K562 (cell line): ENCODE results near the gene CITED1. TPM values are rescaled to one million over a fixed set of nuclear protein-coding genes. Genes with fewer than 3 reads are reported as not detected.
A peak's percentile ranks its signal among the peaks of the same experiment; 100 is the strongest.

Source experiments
- ATAC-seq: fragments of 200-7000 bp; cut with Tn5 transposase; 3 replicates; pipeline ENCODE4 v1.9.1; 2020; ENCODE audit warnings: moderate library complexity
- BruUV-seq: library from RNA; stranded (reverse); fragments of 400-500 nt; replicated peaks from 2 replicates; lab custom pipeline; 2021; lab: Mats Ljungman, UMichigan
- CTCF ChIA-PET: fragments of 300-600 bp; formaldehyde crosslinking; extraction: SDS; loops from one replicate; lab custom pipeline; 2021; ENCODE audit warnings: low intra/inter-chr PET ratio; lab: Yijun Ruan, JAX
- POLR2A ChIA-PET: fragments of 300-600, 350-650 bp; sonication (Branson Sonifier 250); formaldehyde crosslinking; extraction: SDS; loops from one replicate; lab custom pipeline; 2021; ENCODE audit warnings: antibody characterized with exemption, inconsistent platforms; lab: Yijun Ruan, JAX
- DNase-seq, 4 experiments: peaks; one replicate each; pipeline versions ENCODE4 v3.0.0 to v3.0.0-alpha.2; 2011 to 2018; ENCODE audit warnings: low spot score in 3 of 4, mixed read lengths in 3 of 4; ENCODE audit errors: extremely low read depth in 1 of 4
- FAIRE-seq: peaks from 2 replicates; lab custom pipeline; 2011; peaks lifted over from hg19 to GRCh38; lab: Jason Lieb, UNC
- H2AFZ ChIP-seq: 2 replicates; pipeline ENCODE4 v1.6.0; 2011; ENCODE audit warnings: low read depth, low read length, control low read depth, inconsistent platforms
- H3K27ac ChIP-seq: fragments of 200-600 bp; 3 replicates; pipeline ENCODE4 v1.8.0; 2011; ENCODE audit warnings: low read depth, mild to moderate bottlenecking, control low read depth, inconsistent platforms, low read length, moderate library complexity, mixed read lengths; ENCODE audit errors: extremely low read depth
- H3K27me3 ChIP-seq, 2 experiments: fragments of 300-600 bp in 1 of 2; 2 replicates in 1 of 2; 3 replicates in 1 of 2; pipeline versions ENCODE4 v1.6.0 to v1.8.0; 2011; ENCODE audit warnings: inconsistent platforms in 2 of 2, low read length in 2 of 2, mild to moderate bottlenecking in 1 of 2, mixed read lengths in 1 of 2, moderate library complexity in 1 of 2; ENCODE audit not compliant: control insufficient read depth in 2 of 2, insufficient read depth in 2 of 2
- H3K36me3 ChIP-seq: fragments of 300-600 bp; 3 replicates; pipeline ENCODE4 v1.8.0; 2011; ENCODE audit warnings: mild to moderate bottlenecking, low read length, inconsistent platforms; ENCODE audit not compliant: control insufficient read depth, insufficient read depth
- H3K4me1 ChIP-seq, 2 experiments: fragments of 200-600 bp in 1 of 2; replicated peaks in 1 of 2; 2 replicates in 1 of 2; 3 replicates in 1 of 2; pipeline versions ENCODE4 v1.5.1 to v1.8.0; 2011; ENCODE audit warnings: inconsistent platforms in 2 of 2, low read length in 2 of 2, mild to moderate bottlenecking in 1 of 2, mixed read lengths in 1 of 2, moderate library complexity in 1 of 2; ENCODE audit not compliant: control insufficient read depth in 2 of 2, insufficient read depth in 2 of 2
- H3K4me2 ChIP-seq: 2 replicates; pipeline ENCODE4 v1.6.1; 2011; ENCODE audit warnings: low read length, control low read depth, inconsistent platforms, mixed read lengths; ENCODE audit not compliant: insufficient read depth
- H3K4me3 ChIP-seq: fragments of 200-600 bp; sonication (generic), shearing (Covaris generic); 2 replicates; pipeline ENCODE4 v1.5.1; 2016; ENCODE audit warnings: control low read depth, inconsistent platforms
- H3K79me2 ChIP-seq: fragments of 200-600 bp; 3 replicates; pipeline ENCODE4 v1.8.0; 2011; ENCODE audit warnings: low read length, inconsistent platforms; ENCODE audit not compliant: control insufficient read depth, insufficient read depth
- H3K9ac ChIP-seq, 2 experiments: 2 replicates each; pipeline versions ENCODE4 v1.6.0 to v1.6.1; 2011; ENCODE audit warnings: low read depth in 2 of 2, low read length in 2 of 2, control low read depth in 1 of 2, inconsistent platforms in 1 of 2, mild to moderate bottlenecking in 1 of 2, mixed read lengths in 1 of 2; ENCODE audit not compliant: insufficient read depth in 1 of 2
- H3K9me1 ChIP-seq: one replicate; pipeline ENCODE4 v1.6.0; 2011; ENCODE audit warnings: inconsistent platforms, mild to moderate bottlenecking, low read length, moderate library complexity; ENCODE audit not compliant: control insufficient read depth, insufficient read depth
- H3K9me3 ChIP-seq: replicated peaks from 2 replicates; pipeline ENCODE4 v1.5.1; 2011; ENCODE audit warnings: low read depth, low read length, inconsistent platforms; ENCODE audit not compliant: control insufficient read depth, insufficient read depth
- H4K20me1 ChIP-seq: replicated peaks from 2 replicates; pipeline ENCODE4 v1.6.1; 2011; ENCODE audit warnings: low read length, inconsistent platforms, mixed read lengths; ENCODE audit not compliant: control insufficient read depth, insufficient read depth
- DPF2 ChIP-seq: fragments of 450-650 bp; IDR thresholded peaks from 2 replicates; pipeline ENCODE4 v1.6.1; 2016
- ELF4 ChIP-seq: fragments of 450-650 bp; formaldehyde crosslinking; IDR thresholded peaks from 2 replicates; pipeline ENCODE4 v1.4.0; 2022; ENCODE audit warnings: missing genetic modification characterization
- FUS ChIP-seq: fragments of 200-400 bp; formaldehyde crosslinking; optimal IDR thresholded peaks from 2 replicates; pipeline ENCODE3; 2017; ENCODE audit warnings: low read depth, low read length
- JUND ChIP-seq, 2 experiments: IDR thresholded peaks; 2 replicates in 1 of 2; 3 replicates in 1 of 2; pipeline ENCODE4 v1.6.1; 2011; ENCODE audit warnings: borderline replicate concordance in 2 of 2, low read depth in 2 of 2, low read length in 2 of 2, improper control_type of control experiment in 1 of 2, missing biosample characterization in 1 of 2, missing genetic modification characterization in 1 of 2, missing genetic modification reagents in 1 of 2
- LCOR ChIP-seq: sonication (generic); formaldehyde crosslinking; IDR thresholded peaks from 2 replicates; pipeline ENCODE4 v1.8.0; 2022; ENCODE audit warnings: mild to moderate bottlenecking, missing genetic modification reagents
- TFAM ChIP-seq: fragments of 250-450 bp; sonication (Bioruptor Pico); conservative IDR thresholded peaks from 2 replicates; pipeline ENCODE4 v1.5.0; 2021; ENCODE audit warnings: mild to moderate bottlenecking, moderate library complexity
- THRAP3 ChIP-seq: fragments of 450-650 bp; IDR thresholded peaks from 2 replicates; pipeline ENCODE4 v1.6.1; 2016; ENCODE audit warnings: mild to moderate bottlenecking, inconsistent platforms, borderline replicate concordance
- U2AF1 ChIP-seq: fragments of 200-400 bp; formaldehyde crosslinking; optimal IDR thresholded peaks from 2 replicates; pipeline ENCODE3; 2017; ENCODE audit warnings: mild to moderate bottlenecking, low read depth, low read length, moderate library complexity
- ZNF121 ChIP-seq: sonication (generic); formaldehyde crosslinking; conservative IDR thresholded peaks from 2 replicates; pipeline ENCODE4 v1.8.0; 2022; ENCODE audit warnings: missing genetic modification reagents
- WGBS: fragments of 100-300 bp; shearing (Covaris generic); methylation state at CpG from one replicate; pipeline ENCODE4 v1.1.6; 2016; ENCODE audit warnings: low coverage, mixed read lengths; ENCODE audit not compliant: insufficient coverage; ENCODE audit errors: missing lambda C conversion rate; 5-methylcytosine and 5-hydroxymethylcytosine counted together
- in situ Hi-C: fragments of 300-500 bp; cut with MboI; formaldehyde crosslinking; loops from 4 replicates; pipeline ENCODE4 v1.15.0; 2018; ENCODE audit warnings: inconsistent platforms, mixed read lengths
- intact Hi-C: fragments of 100-400 bp; cut with micrococcal nuclease; formaldehyde crosslinking; loops from 2 replicates; pipeline ENCODE4 v1.14.2; 2022
- polyA plus RNA-seq, 8 experiments: library from polyadenylated mRNA; depleted of rRNA in 4 of 8; stranded (reverse) in 5 of 8; unstranded in 3 of 8; fragments of >200 nt; fragmentation: Nextera tagmentation in 2 of 8; fragmentation: Illumina TruSeq in 1 of 8; extraction: Ambion mirVana in 2 of 8; extraction: Trizol in 1 of 8; gene quantifications; 2 replicates each; pipeline versions ENCODE4 v1.2.1 to v1.2.3, GENCODE V29; 2011 to 2014; ENCODE audit warnings: inconsistent platforms in 1 of 8, missing spikeins in 1 of 8
- total RNA-seq, 7 experiments: library from RNA; depleted of rRNA in 6 of 7; stranded (reverse); fragments of >200 nt in 6 of 7; fragmentation: Illumina TruSeq in 2 of 7; extraction: Trizol in 2 of 7; gene quantifications; 2 replicates each; pipeline versions ENCODE4 v1.2.1 to v1.2.3, GENCODE V29; 2011 to 2021; ENCODE audit warnings: low replicate concordance in 1 of 7
- TF ChIP-seq, protein P1 (sequence below): IDR thresholded peaks from 2 replicates; pipeline ENCODE4 v1.6.1; 2011; ENCODE audit not compliant: insufficient read length; ENCODE audit errors: extremely low read depth

The CITED1 gene
- total and polyA plus RNA-seq, 9 of the 15 experiments (the other 6 are each of a cell fraction or from before 2014, with no cell fraction given): 0.56 to 5.8 (median 4.2) TPM

DNA sequence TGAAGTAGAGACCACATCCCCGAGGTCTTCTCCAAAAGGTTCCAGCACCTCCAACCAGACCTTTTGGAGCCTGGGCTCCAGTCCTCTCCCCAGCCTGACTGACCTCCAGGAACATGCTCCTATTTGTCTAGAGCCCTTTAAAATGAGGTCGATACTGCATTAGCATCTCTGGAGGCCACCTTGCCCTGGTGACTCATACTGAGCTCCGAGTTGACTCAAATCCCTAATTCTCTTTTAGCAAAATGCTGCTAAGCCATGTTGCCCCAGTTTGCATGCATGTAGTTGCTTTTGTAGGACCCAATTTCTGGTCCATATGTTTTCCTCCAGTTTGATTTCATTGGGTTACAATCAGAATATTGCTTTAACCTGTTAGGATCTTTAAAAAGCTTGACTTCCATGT, 43.5 kb upstream of the CITED1 start:
- TF ChIP-seq DPF2 (no peak), U2AF1 (no peak), LCOR (CRISPR knock-in tag) (no peak), ELF4 (CRISPR knock-in tag) (no peak)
- H3K9me3 ChIP-seq: no peaks in the 10 kb centered on the region
- no peak overlapping the region for H3K4me2 ChIP-seq
- H3K4me1 ChIP-seq: no peaks in the 10 kb centered on the region; a peak in 1 of 5 replicates
- no peaks in the 10 kb centered on the region for H3K9me1 ChIP-seq
- no peak overlapping the region for H3K9ac ChIP-seq
- ChIA-PET CTCF (no interaction called here), POLR2A (no interaction called here)
- BruUV-seq: no TSS peak
- 38% methylated on average over 3 of the region's 3 CpGs for WGBS
- no peak overlapping the region for H3K4me3 ChIP-seq
- no peaks in the 10 kb centered on the region for H3K27me3 ChIP-seq
- intact Hi-C loops: no loop called here
- ATAC-seq (no peak), DNase-seq (peak in 1 of 4 experiments; percentile 6), FAIRE-seq (no peak)
- H3K27ac ChIP-seq: no peak overlapping the region
- H3K36me3 ChIP-seq: no peaks in the 10 kb centered on the region
- no peak overlapping the region for H2AFZ ChIP-seq
- H3K79me2 ChIP-seq: no peaks in the 10 kb centered on the region
- no peaks in the 10 kb centered on the region for H4K20me1 ChIP-seq
- in situ Hi-C loops: no loop called here

DNA sequence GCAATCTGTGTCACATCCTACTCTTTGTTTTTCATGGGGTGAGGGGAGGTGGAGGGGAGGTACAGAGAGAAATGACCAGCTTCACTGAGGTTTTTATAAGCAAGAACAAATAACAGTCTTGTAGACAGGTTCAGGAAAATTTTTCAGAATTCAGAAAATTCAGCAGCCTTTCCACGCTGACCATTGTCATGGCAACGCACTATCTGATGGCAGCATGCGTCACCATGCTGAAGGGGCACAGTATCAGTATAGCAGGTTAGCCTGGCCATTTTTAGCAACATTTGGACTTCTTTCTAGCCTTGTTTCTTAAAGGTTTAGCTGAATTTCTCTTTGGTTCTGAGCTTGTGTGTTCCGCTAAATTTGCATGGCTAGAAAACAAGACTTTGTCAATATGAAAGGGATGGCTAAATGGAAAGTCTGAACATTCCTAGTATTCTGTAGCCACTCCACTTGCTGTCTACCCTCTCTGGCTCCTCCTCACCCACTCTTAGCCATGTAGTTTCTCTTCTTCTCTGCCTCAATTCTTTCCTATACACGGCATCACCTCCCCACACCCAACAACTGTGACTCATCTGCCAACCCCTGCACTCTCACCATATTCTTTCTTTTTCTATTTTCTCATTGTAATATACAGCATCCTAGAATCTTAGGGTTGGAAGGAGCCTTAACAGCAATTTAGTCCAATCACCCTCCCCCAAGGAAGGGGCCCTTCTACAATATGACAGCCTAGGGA, 42.7 kb upstream of the CITED1 start:
- ATAC-seq: 0 out of 3 replicates have a peak, but pooled peaks have one; percentile 51
- 18% methylated on average over 5 of the region's 5 CpGs for WGBS
- CTCF ChIA-PET: no interaction called here
- TF ChIP-seq ZNF121 (CRISPR knock-in tag) (no peak), THRAP3 (no peak), JUND (IDR thresholded peaks at IDR 0.05; ENCODE audit: borderline replicate concordance, low read depth, low read length) (0 out of 2 replicates have a peak, but pooled peaks have one; percentile 35), JUND (tag; IDR thresholded peaks at IDR 0.05; ENCODE audit: borderline replicate concordance, low read depth, low read length) (no peak), FUS (no peak), TFAM (no peak)
- TF ChIP-seq, protein P1, sequence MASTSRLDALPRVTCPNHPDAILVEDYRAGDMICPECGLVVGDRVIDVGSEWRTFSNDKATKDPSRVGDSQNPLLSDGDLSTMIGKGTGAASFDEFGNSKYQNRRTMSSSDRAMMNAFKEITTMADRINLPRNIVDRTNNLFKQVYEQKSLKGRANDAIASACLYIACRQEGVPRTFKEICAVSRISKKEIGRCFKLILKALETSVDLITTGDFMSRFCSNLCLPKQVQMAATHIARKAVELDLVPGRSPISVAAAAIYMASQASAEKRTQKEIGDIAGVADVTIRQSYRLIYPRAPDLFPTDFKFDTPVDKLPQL: no peak

More for the DNA sequence above, 42.7 kb upstream of the CITED1 start:
- FAIRE-seq (peak; percentile 23), DNase-seq (peak in 1 of 4 experiments; percentile 12)
- Histone ChIP-seq H3K27ac (no peak overlapping the region), H3K9ac (no peak overlapping the region), H3K36me3 (no peaks in the 10 kb centered on the region), H4K20me1 (no peaks in the 10 kb centered on the region), H3K4me2 (no peak overlapping the region), H3K27me3 (no peaks in the 10 kb centered on the region), H3K79me2 (no peaks in the 10 kb centered on the region), H3K4me1 (no peaks in the 10 kb centered on the region; a peak in 1 of 5 replicates), H3K4me3 (no peak overlapping the region), H3K9me1 (no peaks in the 10 kb centered on the region), H2AFZ (no peak overlapping the region), H3K9me3 (no peaks in the 10 kb centered on the region)
- in situ Hi-C loops (no loop called here), intact Hi-C loops (no loop called here)
- POLR2A ChIA-PET: no interaction called here
- BruUV-seq: no TSS peak
